ENCODE results near the gene TMEM38A.
"Not testable (repeated sequence)": the region's sequence is repeated elsewhere in the genome, so short reads cannot be mapped to it uniquely, and the experiment has no call there.

The TMEM38A gene

DNA sequence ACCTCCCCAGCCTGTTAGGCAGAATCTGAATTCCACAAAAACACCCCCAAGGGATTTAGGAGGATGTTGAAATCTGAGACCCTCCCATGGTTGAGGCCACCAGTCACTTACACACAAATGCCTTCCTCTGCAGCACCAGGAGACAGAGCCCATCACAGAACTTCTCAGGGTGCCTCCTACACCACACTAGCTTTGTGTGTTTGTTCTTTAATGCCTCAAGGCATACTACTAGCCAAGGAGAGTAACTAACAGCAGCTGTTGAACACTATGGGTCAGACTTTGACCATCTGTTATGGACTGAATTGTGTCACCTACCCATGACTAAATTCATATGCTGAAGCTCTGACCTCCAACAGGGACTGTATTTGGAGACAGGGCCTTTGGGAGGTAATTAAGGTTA lies 23.4 kb upstream of the TMEM38A start:
- no peak for DNase-seq (ENCODE audit: low read depth)

- no peak for DNase-seq (ENCODE audit: low read depth)
These were observed 22.3 kb upstream of the TMEM38A start for GRCh38 chr19:16638666-16639065.

DNA sequence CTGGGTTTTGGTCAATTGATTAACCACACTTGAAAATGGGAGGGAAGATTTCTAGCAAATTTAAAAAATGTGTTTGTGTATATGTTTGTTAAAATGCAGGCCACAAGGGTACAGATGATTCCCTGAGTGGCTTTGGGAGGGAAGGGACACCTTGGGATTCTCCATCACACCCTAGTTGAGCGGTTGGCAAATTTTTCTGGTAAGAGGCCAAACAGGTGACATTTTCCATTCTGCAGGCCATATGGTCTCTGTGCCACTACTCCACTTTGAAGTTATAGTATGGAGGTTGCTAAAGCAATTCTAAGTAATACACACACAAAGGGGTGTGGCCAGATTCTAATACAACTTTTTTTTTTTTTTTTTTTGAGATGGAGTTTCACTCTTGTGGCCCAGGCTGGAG lies 20.0 kb upstream of the TMEM38A start:
- DNase-seq (ENCODE audit: low read depth) = no peak

DNA sequence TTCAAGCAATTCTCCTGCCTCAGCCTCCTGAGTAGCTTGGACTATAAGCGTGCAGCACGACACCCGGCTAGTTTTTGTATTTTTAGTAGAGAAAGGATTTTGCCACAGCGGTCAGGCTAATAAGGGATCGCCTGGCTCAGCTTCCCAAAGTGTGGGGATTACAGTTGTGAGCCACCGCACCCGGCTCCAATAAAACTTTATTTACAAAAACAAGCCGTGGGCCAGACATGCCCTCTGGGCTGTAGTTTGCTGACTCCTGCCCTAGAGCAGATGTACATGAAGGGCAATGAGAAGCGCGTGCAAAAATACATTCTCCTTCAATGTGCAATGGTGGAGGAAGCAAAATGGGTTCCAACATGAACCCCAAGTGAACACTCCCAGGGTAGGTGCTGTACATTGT lies 19.2 kb upstream of the TMEM38A start:
- no peak for DNase-seq (ENCODE audit: low read depth)

DNA sequence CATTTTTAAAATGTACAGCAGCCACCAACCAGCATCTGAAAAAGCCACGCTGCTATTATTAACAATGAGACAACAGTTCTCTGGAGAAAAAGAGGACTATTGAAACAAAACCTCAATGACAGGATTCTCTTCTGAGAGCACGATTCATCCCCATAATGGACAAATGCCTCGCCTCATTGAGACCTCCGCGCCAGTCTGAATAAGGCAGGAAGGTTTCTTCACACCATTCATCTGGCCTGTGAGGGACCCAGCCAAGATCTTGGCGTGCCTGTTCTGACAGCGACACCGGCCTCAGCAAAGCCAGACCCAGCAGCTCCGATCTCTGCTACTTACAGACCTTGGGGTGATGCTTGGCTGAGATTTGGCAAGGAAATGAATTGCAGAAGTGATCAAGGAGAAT lies 15.8 kb upstream of the TMEM38A start:
- DNase-seq (ENCODE audit: low read depth) = no peak

- no peak for DNase-seq (ENCODE audit: low read depth)
These were observed 11.2 kb upstream of the TMEM38A start for GRCh38 chr19:16649734-16650133.

- no peak for DNase-seq (ENCODE audit: low read depth)
These were observed 10.1 kb upstream of the TMEM38A start for GRCh38 chr19:16650821-16651220.

DNA sequence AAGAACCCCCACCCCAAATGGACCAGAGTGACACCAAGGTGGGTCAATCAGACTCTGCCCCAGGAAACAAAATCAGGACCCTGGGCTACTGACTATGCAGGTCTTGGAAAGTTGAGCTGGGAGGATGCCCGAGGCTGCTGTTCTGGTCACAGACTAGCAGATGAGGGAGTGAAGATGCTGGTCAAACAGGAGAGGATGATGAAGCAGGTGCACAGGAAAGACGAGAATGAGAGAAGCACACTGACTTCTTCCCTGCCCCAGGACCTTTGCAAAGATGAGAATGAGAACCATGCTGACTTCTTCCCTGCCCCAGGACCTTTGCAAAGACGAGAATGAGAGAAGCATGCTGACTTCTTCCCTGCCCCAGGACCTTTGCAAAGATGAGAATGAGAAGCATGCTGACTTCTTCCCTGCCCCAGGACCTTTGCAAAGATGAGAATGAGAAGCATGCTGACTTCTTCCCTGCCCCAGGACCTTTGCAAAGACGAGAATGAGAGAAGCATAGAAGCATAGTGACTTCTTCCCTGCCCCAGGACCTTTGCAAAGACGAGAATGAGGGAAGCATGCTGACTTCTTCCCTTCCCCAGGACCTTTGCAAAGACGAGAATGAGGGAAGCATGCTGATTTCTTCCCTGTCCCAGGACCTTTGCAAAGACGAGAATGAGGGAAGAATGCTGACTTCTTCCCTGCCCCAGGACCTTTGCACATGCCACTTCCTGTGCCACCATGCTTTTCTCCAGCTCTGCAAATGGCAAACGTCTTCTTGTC lies 9.3 kb upstream of the TMEM38A start:
- DNase-seq (ENCODE audit: low read depth) = not testable (repeated sequence)

DNA sequence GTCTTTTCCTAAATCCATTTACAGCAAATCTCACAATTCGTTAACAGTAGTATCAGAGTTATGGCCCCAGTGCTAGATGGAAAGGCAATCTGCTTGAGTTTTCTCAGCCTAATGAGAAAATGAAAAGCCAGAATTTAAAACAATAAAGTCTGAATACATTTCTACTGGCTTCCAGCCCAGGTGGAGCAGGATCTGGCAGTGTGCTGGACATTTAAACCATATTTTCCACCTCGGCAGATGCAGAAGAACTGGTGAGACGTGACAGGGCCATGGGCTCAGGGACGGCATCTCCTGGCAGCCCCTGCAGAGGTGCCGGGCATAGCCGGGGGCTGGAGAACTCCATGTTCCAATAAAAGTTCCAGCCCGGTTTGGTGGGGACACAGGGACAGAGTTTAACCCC lies 8.1 kb upstream of the TMEM38A start:
- no peak for DNase-seq (ENCODE audit: low read depth)

DNA sequence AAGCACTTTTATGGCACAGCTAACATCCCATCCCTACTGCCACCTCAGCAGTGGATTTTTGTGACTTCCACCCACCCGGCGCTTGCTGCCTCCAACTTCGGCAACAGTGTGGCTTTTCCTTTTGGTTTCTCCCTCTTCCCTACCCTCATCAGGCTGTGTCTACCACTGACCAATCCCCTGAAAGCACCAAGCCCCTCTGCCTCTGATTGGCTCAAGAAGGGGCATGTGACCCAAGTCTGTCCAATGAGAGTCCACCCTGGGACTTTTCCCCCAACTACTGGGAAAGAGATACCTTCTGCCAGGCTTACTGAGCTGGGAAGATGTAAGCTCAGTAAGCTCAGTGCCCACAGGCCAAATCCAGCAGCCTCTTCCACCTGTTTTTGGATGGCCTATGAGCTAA lies 6.8 kb upstream of the TMEM38A start:
- DNase-seq (ENCODE audit: low read depth) = peak; percentile 21

- DNase-seq (ENCODE audit: low read depth) = no peak
These were observed 6.3 kb upstream of the TMEM38A start for GRCh38 chr19:16654627-16655026.

GRCh38 chr19:16655727-16656126 lies 5.2 kb upstream of the TMEM38A start:
- no peak for DNase-seq (ENCODE audit: low read depth)

DNA sequence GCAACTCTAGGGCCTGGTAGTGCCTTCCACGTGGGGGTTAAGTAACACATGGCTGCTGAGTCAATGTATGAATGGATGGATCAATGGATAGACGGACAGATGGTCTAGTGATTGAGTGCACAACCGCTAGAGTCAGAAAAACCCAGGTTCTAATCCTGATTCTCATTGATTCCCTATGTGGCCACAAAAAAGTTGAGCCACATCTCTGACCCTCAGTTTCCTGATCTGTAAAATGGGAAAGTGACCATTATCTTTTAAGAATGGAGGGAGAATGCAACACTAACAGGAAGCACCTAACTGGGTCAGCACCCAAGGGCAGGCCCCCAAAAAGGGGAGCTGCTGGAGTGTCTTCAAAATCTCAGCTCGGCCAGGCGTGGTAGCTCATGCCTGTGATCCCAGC lies 3.6 kb upstream of the TMEM38A start:
- DNase-seq (ENCODE audit: low read depth) = no peak

- no peak for DNase-seq (ENCODE audit: low read depth)
These were observed 1.5 kb upstream of the TMEM38A start for GRCh38 chr19:16659464-16659831.

DNA sequence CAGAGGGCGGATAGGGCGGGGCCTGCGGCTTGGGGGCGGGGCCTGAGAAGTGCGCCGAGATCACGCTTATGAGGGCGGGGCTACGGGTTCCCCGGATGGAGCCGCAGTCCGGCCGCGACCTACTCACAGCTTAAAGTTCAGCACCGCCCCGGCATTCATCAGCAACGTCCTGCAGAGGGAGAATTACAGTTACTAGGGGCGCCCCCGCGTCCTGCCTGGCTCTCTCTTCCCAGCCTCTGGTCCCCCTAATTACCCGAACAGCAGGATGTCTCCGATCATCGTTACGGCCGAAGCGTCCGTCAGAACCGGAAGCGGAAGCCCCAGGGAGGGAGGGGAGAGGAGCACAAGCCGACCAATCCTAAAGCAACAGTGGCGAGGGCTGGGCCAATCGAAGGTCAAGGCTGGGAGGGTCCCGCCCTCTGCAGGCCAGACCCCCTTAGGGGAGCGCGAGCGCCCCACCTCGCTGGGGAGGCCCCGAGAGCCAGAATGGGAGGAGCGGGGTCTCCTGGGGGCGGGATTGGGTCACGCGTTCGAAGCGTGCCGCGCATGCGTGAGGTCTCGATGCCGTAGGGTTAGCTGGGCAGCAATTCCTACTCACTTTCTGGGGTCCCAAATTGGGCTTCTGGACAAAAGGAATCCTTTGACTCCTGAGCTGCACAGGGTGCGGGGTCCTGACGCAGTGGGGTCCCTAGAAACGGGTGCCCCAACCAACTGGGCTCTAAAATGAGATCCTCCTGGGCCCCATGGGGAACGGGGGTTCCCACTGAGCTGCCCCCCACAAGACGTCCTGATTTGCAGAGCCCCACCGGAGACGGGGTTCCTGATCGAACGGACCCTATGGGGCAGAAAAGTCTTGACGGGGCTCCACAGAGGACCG lies 869 bp upstream of the TMEM38A start, which contains the start of gene SMIM7:
SMIM7 (minus strand) TSS at position 313 of the 877 bp plus-strand sequence; CDS start at position 279, 34 bp downstream.
- peak; percentile 99 for DNase-seq (ENCODE audit: low read depth)

DNA sequence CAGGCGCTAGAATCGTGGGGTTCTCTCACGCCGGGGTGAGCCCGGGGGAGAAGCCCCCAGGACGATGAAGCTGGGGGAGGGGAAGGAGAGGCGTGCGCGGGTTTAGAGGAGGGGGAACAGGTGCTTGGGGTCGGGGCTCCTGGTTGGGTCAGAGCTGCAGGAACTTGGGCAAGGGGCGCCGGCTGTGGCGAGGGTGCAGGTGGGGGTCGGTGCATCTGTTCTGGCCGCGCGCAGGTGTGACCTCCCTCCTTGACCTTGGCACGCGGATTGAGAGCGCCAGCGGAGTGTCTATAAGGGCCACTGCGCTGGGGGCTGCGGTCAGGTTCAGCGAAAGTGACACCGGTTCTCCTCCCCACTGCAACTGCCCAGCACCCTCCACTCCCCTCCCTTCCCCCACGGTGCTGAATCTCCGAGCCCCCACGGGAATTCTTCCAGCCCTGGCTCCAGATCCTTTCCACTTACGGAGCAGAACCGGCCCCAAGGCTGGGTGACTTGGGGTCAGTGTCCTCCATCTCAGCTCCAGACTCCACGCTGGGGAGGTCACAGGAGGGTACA lies 618 bp downstream of the TMEM38A start:
- DNase-seq (ENCODE audit: low read depth) = no peak

GRCh38 chr19:16668176-16668575 lies 7.2 kb downstream of the TMEM38A start:
- no peak for DNase-seq (ENCODE audit: low read depth)

- not testable (repeated sequence) for DNase-seq (ENCODE audit: low read depth)
These were observed 7.8 kb downstream of the TMEM38A start for GRCh38 chr19:16668702-16669101.

DNA sequence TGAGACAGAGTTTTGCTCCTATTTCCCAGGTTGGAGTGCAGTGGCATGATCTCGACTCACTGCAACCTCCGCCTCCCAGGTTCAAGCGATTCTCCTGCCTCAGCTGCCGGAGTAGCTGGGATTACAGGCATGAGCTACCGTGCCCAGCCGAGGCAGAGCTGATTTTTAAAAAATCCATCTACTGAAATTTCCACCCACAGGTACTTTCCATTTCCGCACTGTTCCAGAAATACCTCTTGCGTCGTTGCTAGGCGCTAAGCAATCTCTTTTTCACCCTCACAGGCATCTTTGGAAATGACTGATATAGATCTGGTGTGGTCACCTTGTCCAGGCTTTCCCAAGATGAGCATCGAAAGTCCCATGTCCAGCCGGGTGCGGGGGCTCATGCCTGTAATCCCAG lies 9.4 kb downstream of the TMEM38A start:
- DNase-seq (ENCODE audit: low read depth) = no peak

DNA sequence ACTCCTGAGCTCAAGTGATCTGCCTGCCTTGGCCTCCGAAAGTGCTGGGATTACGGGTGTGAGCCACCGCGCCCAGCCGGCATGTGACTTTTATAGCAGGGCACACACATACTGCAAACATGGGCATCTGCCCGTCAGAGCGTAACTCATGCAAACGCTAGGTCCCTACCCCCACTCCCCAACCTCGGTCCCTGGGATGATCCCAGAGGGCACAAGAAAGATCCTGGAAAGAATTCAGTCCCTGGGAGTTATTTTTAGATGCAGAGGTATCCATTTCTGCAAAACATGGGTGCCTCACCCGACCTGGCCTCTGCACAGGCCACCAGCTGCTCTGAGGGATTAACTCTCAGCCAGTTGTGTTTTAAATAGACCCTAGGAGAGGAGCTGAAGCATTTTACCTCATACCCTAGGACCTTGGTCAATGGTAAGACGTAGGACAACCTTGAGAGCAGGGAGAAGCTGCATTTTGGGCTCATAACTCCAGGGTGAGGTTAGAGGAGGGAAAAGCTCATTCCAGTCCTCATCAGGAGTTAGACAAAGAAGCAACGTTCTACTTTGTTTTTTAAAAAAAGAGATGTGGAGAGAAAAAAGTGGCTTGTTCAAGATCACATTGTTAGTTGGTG lies 10.8 kb downstream of the TMEM38A start:
- no peak for DNase-seq (ENCODE audit: low read depth)

DNA sequence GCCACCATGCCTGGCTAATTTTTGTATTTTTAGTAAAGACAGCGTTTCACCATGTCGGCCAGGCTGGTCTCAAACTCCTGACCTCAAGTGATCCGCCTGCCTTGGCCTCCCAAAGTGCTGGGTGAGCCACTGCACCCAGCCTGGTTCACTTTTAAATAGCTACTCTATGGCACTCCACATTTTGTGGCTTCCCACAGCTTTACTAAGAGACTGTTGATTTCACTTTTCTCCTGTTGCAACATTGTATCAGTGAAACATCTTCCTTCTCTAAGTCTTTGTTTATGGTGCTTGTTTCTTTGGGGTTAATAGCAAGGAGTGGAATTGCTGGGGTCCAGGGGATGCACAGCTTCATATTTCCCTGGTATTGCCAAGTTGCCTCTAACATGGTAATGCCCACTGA lies 12.3 kb downstream of the TMEM38A start:
- DNase-seq (ENCODE audit: low read depth) = no peak

DNA sequence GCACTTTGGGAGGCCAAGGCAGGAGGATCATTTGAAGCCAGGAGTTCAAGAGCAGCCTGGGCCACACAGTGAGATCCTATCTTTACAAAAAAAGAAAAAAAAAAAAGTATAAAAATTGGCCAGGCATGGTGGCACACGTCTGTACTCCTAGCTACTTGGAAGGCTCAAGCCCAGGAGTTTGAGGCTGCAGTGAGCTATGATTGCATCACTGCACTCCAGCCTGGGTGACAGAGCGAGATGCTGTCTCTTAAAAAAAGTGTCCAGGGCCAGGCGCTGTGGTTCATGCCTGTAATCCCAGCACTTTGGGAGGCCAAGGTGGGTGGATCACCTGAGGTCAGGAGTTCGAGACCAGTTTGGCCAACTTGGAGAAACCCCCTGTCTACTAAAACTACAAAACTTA lies 12.9 kb downstream of the TMEM38A start:
- not testable (repeated sequence) for DNase-seq (ENCODE audit: low read depth)
